GM18858 (cell line): ENCODE measurements around the gene KCNK1.
"Not testable (repeated sequence)": the region's sequence is repeated elsewhere in the genome, so short reads cannot be mapped to it uniquely, and the experiment has no call there.

Source experiments
- ATAC-seq: cut with Tn5 transposase; IDR thresholded peaks from one replicate; pipeline ENCODE4 v1.9.1; 2021; ENCODE audit not compliant: unreplicated experiment

KCNK1 gene

DNA sequence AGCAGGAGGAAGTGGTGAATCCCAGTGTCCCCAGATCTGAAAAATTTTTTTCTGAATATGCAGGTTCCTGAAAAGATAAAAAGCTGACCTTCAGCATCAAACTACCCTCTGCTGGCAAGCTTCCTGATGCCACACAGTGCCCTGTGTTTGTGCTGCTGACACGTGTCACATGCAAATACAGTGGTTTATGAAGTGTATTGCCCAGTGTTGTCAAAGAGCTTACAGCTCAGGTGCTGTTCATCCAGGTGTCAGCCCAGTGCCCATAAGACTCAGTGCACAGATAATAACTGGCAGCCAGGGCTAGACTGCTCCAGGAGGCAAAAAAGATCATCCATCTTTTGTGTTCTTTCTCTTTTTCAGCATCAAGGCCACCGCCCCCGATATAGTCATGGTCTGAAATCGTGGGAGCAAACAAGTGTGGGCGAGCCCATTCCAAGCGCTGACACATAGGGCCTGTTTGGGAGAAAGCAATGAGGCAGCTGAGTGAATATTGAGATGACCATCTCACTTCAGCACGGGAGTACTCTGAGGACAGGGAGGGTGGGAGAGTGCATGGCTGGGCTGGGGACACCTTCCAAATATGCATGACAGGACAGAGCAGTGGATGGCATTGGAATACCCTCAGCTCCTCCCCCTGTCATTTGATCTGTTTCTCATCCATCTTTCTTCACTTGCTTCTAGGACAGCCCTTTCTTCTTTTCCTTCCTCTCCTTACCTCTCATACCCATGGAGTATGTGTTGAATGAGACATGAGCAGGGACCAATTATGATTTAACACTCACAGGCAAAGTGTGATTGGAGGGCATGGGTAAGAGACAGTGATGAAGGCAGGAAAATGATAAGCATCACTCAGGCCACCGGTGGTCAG is 6.4 kb upstream of the KCNK1 start:
- peak; percentile 44 for ATAC-seq

DNA sequence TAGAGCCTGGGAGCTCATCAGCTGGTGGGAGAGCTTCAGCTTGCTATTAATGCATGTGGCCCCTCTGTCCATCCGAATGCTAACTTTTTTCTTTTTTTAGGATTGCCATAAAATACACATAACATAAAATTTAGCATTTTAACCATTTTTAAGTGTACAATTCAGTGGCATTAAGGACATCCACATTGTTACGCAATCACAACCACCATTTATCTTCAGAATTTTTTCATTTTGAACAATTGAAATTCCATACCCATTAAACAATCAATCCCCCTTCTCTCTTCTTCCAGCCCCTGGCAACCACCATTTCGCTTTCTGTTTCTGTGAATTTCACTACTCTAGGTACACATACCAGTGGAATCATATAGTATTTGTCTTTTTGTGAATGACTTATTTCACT is 4.9 kb upstream of the KCNK1 start:
- no peak for ATAC-seq

DNA sequence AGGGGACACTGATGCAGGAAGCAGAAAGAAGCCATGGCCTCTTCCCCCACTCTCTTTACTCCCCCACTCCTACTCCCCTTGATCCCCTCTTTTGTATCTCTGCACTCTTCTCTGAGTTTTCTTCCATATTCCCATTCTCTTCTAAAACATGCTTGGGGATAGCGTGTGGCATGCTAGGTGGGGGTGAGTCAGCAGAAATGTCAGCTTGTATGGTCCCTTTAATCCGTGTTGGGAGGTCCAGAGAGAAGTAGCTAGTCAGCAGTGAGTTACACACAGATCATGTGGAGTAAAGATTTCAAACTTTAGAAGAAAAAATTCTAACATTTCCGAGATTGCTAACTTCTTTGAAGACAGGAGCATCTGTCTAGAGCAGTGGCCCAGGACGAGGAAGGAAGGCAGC is 4.0 kb upstream of the KCNK1 start:
- no peak for ATAC-seq

DNA sequence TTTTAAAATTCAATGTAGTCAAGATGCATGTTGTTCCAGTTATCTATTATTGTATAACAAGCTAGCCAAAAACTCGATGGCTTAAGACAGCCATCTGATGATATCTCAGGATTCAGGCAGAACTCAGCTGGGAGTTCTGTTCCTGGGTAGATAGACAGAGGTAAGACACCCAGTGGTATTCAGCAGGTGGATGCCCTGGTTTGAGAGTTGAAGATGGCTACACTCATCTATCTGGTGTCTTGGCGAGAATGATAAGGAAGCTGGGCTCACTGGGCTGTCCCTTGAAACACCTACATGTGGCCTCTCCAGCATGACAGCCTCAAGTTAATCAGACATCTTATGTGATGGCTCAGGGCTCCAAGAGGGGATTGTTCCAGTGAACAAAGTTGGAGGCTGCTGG is 3.3 kb upstream of the KCNK1 start:
- no peak for ATAC-seq

DNA sequence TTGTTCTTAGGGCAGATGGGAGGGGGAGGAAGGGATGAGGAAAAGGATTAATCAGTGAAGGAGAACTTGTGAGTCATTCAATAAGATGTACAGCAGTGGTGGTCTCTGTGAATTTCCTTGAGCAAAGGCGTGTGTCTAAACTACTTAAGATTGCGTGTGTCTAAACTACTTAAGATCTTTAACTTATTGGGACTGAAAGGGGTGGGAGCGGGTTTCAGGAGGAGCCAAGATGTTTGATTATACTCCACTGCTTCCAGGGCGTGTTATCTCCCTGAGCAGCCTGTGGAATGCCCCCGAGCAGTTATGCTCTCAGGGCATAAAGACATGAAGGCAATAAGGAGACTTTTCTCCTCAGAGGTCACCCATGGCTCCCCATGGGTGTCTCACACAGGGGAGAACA is 2.5 kb upstream of the KCNK1 start:
- ATAC-seq, result not testable (repeated sequence)

DNA sequence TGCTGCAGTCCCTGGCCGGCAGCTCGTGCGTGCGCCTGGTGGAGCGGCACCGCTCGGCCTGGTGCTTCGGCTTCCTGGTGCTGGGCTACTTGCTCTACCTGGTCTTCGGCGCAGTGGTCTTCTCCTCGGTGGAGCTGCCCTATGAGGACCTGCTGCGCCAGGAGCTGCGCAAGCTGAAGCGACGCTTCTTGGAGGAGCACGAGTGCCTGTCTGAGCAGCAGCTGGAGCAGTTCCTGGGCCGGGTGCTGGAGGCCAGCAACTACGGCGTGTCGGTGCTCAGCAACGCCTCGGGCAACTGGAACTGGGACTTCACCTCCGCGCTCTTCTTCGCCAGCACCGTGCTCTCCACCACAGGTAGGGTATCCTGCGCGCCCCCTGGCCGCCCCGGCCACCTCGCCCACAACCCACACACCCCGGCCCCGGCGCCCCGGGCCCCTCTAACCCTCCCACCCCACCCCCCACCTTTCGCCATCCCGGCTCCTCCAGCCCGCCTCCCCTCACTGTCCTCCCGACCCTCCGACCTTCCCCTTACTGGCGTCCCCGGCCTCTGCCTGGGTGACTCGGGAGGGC is 352 bp downstream of the KCNK1 start:
- no peak for ATAC-seq

DNA sequence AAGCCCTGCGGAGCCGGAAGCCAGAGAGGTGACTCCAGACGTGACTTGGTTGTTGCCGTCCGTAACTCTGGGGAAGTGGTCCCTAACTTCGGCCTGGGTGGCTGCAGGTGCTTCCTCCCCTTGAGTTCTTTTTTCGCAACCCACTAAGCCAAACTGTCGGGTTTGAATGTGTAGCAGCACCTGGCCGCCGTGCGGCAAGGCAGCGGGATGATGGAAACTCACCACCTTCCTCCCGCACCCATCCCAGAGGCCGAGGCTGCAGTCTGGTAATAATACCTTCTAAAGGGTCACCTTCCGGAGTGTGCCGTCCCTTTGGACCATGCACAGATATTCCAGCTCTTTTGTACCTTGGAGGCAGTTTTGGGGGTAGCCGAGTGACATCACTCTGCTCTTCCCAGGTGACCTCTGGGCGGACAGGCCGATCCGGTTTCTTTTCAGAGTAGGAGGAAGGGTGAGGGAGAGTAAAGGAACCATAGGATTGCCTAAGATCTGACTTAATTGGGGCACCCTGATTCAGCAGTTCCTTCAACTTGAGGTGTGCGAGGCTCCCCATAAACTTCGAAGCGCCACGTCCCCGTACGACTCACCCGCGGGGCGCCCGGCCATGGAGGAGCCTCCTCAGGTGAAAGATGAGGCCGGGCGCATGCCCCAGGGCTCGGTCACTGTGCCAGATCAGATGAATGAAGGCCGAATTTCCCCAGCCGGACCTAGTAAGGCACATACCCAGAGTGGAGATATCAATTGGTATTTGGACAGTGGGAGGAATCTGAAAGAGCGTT is 1.0 kb downstream of the KCNK1 start:
- ATAC-seq, result no peak

DNA sequence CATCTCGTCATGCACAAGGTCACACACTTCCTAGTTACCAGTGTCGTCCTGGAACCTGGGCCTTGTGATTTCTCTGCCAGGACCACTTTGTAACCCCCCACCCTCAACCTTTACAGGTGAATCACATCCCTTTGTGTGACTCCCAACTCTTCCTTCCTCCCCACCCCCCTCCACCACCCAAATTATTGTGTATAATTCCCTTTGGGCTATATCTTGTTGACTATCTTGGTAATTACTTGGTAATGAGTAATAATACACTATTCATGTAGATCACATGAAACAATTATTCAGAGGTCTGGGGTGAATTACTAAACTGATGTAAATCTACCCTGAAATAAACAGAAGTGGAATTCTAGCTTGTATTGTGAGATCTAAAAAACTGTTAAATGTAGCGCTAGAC is 1.7 kb downstream of the KCNK1 start:
- no peak for ATAC-seq

DNA sequence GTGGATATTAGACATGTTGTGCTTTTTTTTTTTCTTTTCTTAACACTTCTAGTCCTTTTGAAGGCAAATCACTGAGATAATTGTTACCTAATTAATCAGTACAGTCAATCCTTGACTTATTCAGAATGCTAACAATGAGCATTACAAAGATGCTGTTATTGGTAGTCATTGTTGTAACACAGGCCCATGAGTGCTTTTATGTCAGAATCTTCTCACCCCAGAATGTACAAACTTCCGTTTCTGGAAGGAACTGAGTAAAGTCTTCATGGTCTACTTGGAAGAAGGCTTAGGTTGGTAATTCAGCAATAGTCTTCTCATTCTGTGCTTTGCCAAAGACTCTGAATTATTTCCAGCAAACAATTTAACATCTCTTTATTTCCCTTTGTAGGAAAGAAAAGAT is 3.1 kb downstream of the KCNK1 start:
- no peak for ATAC-seq

DNA sequence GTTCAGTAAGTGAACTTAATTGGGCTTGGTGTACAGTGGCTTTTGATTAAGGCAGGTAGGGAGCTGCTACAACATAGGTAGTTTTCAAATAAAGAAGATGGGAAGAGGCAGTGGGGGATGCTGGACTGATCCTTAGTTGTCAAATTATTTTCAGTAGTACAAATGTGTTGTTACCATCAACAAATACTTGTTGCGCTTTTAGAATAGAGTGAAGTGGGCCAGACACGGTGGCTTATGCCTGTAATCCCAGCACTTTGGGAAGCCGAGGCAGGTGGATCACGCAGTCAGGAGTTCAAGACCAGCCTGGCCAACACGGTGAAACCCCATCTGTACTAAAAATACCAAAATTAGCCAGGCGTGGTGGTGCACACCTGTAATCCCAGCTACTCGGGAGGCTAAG is 5.5 kb downstream of the KCNK1 start:
- not testable (repeated sequence) for ATAC-seq

DNA sequence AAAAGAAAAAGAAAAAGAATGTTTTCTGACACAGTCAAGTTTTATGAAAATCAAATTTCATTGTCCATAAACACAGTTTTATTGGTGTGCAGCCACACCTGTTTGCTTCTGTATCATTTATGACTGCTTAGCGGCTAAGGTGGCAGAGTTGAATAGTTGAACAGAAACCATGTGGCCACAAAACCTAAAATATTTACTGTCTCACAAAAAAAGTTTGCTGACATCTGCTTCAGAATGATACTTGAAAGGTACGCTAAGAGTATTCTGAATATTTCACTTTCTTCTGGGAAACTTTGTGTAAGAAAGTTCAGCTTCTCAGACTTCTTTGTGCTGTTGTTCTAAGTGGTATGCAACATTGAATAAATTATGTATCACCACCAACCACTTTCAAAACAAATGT is 6.2 kb downstream of the KCNK1 start:
- peak; percentile 72 for ATAC-seq

DNA sequence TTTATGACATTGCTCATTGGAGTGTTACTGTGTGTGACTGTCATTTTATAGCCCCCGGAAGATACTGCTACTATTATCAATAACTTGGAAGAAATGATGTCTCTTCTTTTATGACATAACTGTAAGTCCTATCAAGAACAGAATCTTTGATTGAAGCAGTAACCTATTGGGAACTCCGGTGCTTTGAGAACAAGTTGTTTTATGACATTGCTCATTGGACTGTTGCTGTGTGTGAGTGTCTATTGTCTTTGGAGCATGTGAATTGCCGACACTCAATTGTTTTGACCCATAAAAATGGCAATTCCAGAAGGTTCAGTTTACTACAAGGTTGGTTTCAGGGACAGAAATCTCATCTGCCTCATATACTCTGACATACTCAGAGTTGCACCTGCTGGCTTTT is 8.0 kb downstream of the KCNK1 start:
- no peak for ATAC-seq

DNA sequence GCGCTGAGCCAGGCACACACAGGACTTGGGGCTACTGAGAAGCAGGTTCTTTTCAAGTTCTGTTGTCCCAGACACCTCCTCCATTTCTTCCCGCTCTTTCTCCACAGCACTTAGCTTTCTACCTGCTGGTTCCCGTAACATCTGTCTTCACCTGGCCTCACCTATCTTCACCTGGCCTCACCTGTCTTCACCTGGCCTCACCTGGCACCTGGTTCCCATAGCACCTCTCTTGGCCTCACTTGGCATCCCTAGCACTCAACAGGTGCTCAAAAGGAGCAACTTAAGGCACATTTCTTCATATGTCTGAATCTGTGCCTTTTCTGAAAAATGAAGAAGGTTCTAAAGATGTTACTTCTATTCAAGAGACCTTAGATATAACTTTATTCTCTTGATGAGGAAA is 10.4 kb downstream of the KCNK1 start:
- no peak for ATAC-seq

DNA sequence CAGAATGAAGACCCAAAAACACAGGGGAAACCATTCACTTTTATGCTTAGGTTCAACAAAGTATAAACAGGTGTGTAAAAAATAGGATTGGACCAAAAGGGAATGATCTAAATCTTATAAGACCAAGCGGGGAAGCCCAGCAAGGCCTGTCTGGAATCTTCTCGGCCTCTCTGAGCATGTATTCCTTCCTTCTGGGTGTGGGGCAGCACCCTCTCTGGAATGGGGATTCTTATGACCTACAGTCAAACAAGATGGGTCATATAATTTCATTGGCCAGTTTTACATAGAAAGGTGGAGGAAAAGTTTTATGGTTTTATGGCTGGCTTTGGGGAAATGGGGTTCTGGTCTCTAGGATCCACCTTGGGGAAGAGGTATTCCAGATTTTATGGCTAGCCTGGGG is 11.2 kb downstream of the KCNK1 start:
- no peak for ATAC-seq

DNA sequence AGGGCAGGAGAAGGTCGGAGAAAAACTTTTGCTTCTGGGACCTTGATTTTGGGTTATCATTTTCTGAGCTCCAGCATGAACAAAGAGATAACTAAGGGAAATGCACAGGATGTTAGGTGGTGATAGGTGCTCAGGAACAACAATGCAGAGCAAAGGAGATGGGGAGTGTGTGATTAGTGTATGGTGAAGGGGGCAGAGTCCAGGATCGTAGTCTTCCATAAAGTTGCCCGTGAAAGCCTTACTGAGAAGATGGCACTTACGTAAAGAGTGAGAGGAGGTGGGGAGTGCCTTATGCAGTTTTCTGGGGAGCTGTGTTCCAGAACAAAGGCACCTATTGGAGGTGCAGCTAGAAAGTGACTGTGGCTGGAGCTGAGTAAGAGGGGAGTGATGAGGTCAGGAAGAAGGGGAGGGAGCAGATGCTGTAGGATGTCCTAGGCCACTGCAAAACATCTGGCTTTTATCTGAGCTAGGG is 11.6 kb downstream of the KCNK1 start:
- no peak for ATAC-seq

DNA sequence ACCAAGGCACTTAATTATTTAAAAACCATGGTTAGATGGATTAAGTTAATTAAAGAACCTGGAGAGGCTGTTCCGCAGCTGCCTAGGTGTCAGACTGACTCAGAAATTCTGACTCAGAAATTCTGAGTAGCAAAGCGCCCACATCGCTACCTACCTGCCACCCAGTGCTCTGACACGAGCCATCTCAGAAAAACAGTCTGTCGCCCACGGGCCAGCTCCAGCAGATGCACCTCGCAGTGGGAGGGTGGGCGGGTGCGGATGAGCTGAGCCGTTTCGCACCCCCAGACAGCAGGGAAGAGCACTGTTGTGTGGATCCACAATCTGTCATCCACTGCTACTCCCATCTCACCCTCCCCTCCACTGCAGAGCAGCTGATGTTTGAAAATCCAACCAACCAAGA is 13.5 kb downstream of the KCNK1 start:
- no peak for ATAC-seq

DNA sequence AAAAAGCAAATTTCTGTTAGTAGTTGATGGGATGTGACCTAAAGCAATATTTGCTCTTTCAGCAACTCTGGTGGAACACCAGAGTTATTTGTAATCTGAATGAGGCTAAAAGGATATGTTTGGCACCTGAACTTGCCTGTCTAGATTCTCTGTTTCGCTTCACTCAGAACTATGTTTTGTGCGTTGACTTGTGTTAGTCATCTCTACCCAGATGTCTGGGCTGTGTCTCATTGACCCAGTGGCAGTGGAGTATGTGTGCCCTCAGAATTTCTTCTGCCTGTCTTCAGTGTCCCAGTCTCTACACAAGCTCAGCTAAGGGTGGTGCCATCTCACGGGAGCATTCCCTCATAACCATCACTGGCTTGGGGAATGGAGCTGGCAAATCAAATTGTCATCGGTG is 13.9 kb downstream of the KCNK1 start:
- no peak for ATAC-seq

DNA sequence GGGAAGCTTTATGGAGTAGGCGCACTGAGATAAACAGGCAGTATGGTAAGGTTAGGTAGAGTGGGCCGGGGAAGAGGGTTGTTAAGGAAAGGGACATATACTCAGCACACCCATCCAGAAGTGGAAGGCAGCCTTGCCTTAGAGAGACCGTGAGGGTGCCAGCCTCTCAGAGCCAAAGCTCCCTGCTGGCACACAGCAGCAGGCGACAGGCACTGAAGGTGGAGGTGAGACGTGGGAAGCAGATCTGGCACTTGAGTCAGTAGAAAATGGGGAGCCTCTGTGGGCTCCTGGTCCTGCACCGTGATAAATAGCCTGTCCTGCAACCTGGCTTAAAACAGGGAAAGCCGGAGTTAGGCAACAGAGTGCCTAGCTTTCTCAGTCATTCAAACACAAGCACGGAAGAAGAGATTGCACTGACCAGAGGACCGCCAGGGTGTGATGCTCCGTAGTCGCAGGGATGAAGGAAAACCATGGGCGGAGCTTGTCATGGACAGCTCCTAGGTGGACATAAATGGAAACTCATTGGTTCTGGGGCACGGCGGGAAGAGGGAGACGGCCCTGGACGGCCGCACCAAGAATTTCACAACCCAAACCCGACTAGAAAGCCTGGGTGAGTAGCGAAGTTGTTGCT is 15.5 kb downstream of the KCNK1 start:
- no peak for ATAC-seq

DNA sequence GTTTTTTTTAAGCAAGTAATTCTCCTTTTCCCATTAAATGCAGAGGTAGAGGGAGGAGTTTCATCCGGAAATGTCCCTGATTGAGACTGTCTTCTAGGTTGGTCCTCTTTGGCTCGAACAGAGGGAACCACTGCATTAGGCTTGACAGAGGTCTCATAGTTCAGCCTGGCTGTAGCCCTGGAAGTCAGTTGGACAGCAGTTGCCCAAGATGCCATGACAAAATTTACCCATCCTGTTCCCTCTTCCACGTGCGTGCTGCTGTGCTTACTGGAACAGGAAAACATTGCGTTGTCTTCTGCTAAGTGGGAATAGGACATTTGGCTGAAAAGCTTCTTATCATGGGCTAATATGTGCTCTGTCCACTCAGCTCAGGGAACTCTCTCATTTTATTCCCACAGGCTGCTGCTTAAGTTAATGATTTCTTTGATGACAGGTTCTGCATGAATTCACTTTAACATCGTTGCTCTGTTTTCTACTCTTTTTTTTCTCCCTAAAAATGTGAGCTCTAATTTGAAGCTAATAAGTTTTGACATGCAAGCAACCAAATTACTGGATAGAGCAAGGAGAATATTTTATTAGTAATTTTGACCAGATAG is 18.0 kb downstream of the KCNK1 start:
- no peak for ATAC-seq

DNA sequence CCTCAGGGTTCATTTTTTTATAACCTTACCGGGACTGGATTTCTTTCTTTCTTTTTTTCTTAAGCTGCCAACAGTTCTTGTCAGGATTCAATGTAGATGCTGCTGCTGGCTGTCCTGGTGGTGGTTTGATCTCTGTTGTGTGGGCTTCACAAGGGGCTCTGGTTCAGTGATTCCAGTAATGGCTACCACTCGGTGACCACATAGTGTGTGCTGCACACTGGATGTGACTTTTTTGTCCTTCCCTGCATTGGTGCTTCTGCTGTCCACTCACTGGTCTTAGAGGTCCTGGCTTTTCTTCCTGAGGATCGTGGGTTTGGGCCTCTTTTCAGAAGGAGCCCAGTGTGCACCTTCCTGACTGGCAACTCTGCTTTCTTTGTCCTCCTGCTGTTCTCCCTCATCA is 18.5 kb downstream of the KCNK1 start:
- no peak for ATAC-seq
